Ishikawa (cell line): ENCODE results near the gene RASA3.

Source experiments
- FOXM1 ChIP-seq: IDR thresholded peaks from 2 replicates; pipeline ENCODE4 v1.6.1; 2012; ENCODE audit warnings: low read depth, borderline replicate concordance
- RAD21 ChIP-seq: IDR thresholded peaks from 2 replicates; pipeline ENCODE4 v1.6.1; 2012; ENCODE audit warnings: low read depth
- TEAD4 ChIP-seq: IDR thresholded peaks from 2 replicates; pipeline ENCODE4 v1.6.1; 2012
- TF ChIP-seq, protein P1 (sequence below): IDR thresholded peaks from 2 replicates; pipeline ENCODE4 v1.6.1; 2012
- TF ChIP-seq, protein P2 (sequence below): IDR thresholded peaks from 2 replicates; pipeline ENCODE4 v1.6.1; 2012; ENCODE audit warnings: low read depth, mild to moderate bottlenecking
- TF ChIP-seq, protein P3 (sequence below): IDR thresholded peaks from 2 replicates; pipeline ENCODE4 v1.6.1; 2012

DNA sequence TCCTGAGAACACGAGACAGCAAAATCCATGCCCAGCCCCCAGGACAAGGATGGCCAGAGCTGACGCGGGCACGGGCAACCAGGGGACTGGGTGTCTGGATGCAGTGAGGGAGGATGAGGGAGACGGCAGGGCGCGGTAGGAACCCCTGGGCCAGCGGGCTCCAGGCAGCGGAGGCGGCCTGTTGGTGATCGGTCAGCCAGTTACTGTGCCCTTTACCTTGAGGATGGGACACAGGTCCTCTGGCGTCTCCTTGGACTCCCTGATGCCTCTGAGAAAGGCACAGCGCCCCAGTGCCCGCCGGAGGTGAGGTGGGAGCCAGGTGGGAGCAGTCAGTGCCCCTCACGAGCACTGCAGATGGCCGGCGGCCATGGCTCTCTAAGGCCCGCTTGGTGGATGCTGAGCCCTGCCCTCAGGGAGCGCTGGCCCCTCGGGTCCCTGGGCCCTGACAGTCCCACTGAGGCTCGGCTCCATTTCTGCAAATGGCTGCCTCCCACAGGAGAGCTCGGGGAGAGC, 189.8 kb downstream of the RASA3 start:
- TF ChIP-seq, protein P1, sequence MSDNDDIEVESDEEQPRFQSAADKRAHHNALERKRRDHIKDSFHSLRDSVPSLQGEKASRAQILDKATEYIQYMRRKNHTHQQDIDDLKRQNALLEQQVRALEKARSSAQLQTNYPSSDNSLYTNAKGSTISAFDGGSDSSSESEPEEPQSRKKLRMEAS: no peak
- TF ChIP-seq TEAD4 (no peak), FOXM1 (no peak), RAD21 (no peak)
- TF ChIP-seq, protein P2, sequence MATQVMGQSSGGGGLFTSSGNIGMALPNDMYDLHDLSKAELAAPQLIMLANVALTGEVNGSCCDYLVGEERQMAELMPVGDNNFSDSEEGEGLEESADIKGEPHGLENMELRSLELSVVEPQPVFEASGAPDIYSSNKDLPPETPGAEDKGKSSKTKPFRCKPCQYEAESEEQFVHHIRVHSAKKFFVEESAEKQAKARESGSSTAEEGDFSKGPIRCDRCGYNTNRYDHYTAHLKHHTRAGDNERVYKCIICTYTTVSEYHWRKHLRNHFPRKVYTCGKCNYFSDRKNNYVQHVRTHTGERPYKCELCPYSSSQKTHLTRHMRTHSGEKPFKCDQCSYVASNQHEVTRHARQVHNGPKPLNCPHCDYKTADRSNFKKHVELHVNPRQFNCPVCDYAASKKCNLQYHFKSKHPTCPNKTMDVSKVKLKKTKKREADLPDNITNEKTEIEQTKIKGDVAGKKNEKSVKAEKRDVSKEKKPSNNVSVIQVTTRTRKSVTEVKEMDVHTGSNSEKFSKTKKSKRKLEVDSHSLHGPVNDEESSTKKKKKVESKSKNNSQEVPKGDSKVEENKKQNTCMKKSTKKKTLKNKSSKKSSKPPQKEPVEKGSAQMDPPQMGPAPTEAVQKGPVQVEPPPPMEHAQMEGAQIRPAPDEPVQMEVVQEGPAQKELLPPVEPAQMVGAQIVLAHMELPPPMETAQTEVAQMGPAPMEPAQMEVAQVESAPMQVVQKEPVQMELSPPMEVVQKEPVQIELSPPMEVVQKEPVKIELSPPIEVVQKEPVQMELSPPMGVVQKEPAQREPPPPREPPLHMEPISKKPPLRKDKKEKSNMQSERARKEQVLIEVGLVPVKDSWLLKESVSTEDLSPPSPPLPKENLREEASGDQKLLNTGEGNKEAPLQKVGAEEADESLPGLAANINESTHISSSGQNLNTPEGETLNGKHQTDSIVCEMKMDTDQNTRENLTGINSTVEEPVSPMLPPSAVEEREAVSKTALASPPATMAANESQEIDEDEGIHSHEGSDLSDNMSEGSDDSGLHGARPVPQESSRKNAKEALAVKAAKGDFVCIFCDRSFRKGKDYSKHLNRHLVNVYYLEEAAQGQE: no peak
- TF ChIP-seq, protein P3, sequence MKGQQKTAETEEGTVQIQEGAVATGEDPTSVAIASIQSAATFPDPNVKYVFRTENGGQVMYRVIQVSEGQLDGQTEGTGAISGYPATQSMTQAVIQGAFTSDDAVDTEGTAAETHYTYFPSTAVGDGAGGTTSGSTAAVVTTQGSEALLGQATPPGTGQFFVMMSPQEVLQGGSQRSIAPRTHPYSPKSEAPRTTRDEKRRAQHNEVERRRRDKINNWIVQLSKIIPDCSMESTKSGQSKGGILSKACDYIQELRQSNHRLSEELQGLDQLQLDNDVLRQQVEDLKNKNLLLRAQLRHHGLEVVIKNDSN: no peak
